Measurements from ENCODE around the gene ZBTB20.
"Not testable (repeated sequence)": the region's sequence is repeated elsewhere in the genome, so short reads cannot be mapped to it uniquely, and the experiment has no call there.

DNA sequence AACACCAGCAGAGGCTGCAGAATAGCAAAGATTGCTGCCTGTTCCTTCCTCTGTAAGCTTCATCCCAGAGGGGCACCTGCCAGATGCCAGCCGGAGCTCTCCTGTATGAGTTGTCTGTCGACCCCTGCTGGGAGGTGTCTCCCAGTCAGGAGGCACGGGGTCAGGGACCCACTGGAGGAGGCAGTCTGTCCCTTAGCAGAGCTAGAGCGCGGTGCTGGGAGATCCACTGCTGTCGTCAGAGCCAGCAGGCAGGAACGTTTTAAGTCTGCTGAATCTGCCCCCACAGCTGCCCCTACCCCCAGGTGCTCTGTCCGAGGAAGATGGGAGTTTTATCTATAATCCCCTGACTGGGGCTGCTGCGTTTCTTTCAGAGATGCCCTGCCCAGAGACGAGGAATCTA lies 31.8 kb upstream of the ZBTB20 start:
- TF ChIP-seq, protein P1, sequence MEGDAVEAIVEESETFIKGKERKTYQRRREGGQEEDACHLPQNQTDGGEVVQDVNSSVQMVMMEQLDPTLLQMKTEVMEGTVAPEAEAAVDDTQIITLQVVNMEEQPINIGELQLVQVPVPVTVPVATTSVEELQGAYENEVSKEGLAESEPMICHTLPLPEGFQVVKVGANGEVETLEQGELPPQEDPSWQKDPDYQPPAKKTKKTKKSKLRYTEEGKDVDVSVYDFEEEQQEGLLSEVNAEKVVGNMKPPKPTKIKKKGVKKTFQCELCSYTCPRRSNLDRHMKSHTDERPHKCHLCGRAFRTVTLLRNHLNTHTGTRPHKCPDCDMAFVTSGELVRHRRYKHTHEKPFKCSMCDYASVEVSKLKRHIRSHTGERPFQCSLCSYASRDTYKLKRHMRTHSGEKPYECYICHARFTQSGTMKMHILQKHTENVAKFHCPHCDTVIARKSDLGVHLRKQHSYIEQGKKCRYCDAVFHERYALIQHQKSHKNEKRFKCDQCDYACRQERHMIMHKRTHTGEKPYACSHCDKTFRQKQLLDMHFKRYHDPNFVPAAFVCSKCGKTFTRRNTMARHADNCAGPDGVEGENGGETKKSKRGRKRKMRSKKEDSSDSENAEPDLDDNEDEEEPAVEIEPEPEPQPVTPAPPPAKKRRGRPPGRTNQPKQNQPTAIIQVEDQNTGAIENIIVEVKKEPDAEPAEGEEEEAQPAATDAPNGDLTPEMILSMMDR (IDR thresholded peaks at IDR 0.05; ENCODE audit: low read depth, low read length, missing input control): not testable (repeated sequence)
- not testable (repeated sequence) for TF ChIP-seq JUND (IDR thresholded peaks at IDR 0.05); REST (IDR thresholded peaks at IDR 0.05); TAF1 (conservative IDR thresholded peaks at IDR 0.05)

All from liver (tissue), 3 donors.